SU-DHL-6 (cell line): ENCODE results near the gene PHACTR2.

Experiments
- H2AFZ ChIP-seq: fragments of 200-600 bp; sonication (generic); 2 replicates; pipeline ENCODE4 v1.6.1; 2014; ENCODE audit warnings: low read depth, mild to moderate bottlenecking, moderate library complexity, mixed read lengths, antibody characterized with exemption, low read length; ENCODE audit not compliant: severe bottlenecking
- H3F3A ChIP-seq: fragments of 200-600 bp; shearing (Covaris generic); 2 replicates; pipeline ENCODE4 v1.6.0; 2016; ENCODE audit warnings: antibody characterized with exemption, mild to moderate bottlenecking; ENCODE audit not compliant: insufficient read depth
- H3K27ac ChIP-seq: fragments of 200-600 bp; sonication (generic); 2 replicates; pipeline ENCODE4 v1.5.1; 2016; ENCODE audit warnings: low read depth, mild to moderate bottlenecking, low read length, moderate library complexity, mixed read lengths
- H3K27me3 ChIP-seq: fragments of 200-600 bp; sonication (generic), shearing (Covaris generic); 2 replicates; pipeline ENCODE4 v1.6.0; 2014; ENCODE audit warnings: mild to moderate bottlenecking, low read length
- H3K36me3 ChIP-seq: fragments of 200-600 bp; sonication (generic); 2 replicates; pipeline ENCODE4 v1.6.1; 2014; ENCODE audit warnings: mild to moderate bottlenecking, low read length, mixed read lengths
- H3K4me2 ChIP-seq: fragments of 300-600, 200-600 bp; shearing (Covaris generic), sonication (generic); 2 replicates; pipeline ENCODE4 v1.6.0; 2014; ENCODE audit warnings: low read length, low read depth, mild to moderate bottlenecking; ENCODE audit not compliant: poor library complexity, severe bottlenecking
- H3K4me3 ChIP-seq: fragments of 200-600 bp; sonication (generic); 2 replicates; pipeline ENCODE4 v1.5.1; 2014; ENCODE audit warnings: antibody characterized with exemption, low read length, mild to moderate bottlenecking, mixed read lengths; ENCODE audit not compliant: insufficient read depth, poor library complexity, severe bottlenecking
- H3K79me2 ChIP-seq: fragments of 200-600 bp; sonication (generic); 2 replicates; pipeline ENCODE4 v1.6.1; 2014; ENCODE audit warnings: mild to moderate bottlenecking, low read length, moderate library complexity; ENCODE audit not compliant: insufficient read depth
- H3K9ac ChIP-seq: fragments of 200-600 bp; sonication (generic); 2 replicates; pipeline ENCODE4 v1.7.0; 2014; ENCODE audit warnings: mild to moderate bottlenecking, low read length
- H3K9me2 ChIP-seq: fragments of 200-600 bp; sonication (generic); replicated peaks from 2 replicates; pipeline ENCODE4 v1.6.1; 2014; ENCODE audit warnings: low read length; ENCODE audit not compliant: insufficient read depth
- H3K9me3 ChIP-seq: fragments of 200-600 bp; sonication (generic); 2 replicates; pipeline ENCODE4 v1.6.1; 2014; ENCODE audit warnings: low read length, mixed read lengths; ENCODE audit not compliant: insufficient read depth
- H4K20me1 ChIP-seq: fragments of 200-600 bp; sonication (generic); 2 replicates; pipeline ENCODE4 v1.6.1; 2014; ENCODE audit warnings: low read depth, mild to moderate bottlenecking, antibody characterized with exemption, low read length, moderate library complexity, mixed read lengths
- EZH2phosphoT487 ChIP-seq: fragments of 200-600 bp; sonication (generic), shearing (Covaris generic); conservative IDR thresholded peaks from 2 replicates; pipeline ENCODE4 v1.6.1; 2018; ENCODE audit warnings: mild to moderate bottlenecking, antibody characterized with exemption, low read length, moderate library complexity, mixed read lengths
- TF ChIP-seq, protein P1 (sequence below): fragments of 200-600 bp; sonication (generic); IDR thresholded peaks from one replicate; pipeline ENCODE4 v1.5.1; 2017; ENCODE audit warnings: antibody characterized with exemption, mild to moderate bottlenecking, low read length, moderate library complexity; ENCODE audit not compliant: insufficient read depth, poor library complexity, severe bottlenecking

Gene PHACTR2

DNA sequence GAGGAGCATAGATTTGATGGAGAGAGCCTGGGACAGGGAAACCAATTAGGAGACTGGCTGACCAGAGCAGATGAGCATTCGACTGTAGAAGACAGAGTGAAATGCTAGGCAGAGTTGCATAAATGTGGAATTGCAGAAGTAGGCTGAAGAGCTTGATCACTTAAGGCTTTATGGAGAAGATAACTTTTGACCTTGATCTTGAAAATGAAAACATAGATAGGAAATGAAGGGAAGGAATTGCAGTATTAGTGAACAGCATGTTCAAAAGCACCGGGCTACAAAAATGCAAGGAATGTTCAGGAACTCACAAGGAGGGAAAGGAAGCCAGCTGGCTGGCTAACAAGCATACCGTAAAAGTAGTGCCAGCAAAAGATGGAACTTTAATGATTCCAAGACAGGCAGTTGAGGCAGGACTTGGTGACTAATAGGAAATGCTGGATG, 144.8 kb downstream of the PHACTR2 start:
- Histone ChIP-seq H3K36me3 (no peaks in the 10 kb centered on the region), H3K27me3 (no peaks in the 10 kb centered on the region), H3K4me3 (no peak overlapping the region), H4K20me1 (no peaks in the 10 kb centered on the region), H3K27ac (no peak overlapping the region), H3K79me2 (no peaks in the 10 kb centered on the region), H3K9me2 (no peaks in the 10 kb centered on the region), H3K9me3 (no peaks in the 10 kb centered on the region), H3F3A (no peaks in the 10 kb centered on the region), H3K4me2 (no peak overlapping the region), H3K9ac (no peak overlapping the region), H2AFZ (no peak overlapping the region)
- no peak for TF ChIP-seq EZH2phosphoT487
- TF ChIP-seq, protein P1, sequence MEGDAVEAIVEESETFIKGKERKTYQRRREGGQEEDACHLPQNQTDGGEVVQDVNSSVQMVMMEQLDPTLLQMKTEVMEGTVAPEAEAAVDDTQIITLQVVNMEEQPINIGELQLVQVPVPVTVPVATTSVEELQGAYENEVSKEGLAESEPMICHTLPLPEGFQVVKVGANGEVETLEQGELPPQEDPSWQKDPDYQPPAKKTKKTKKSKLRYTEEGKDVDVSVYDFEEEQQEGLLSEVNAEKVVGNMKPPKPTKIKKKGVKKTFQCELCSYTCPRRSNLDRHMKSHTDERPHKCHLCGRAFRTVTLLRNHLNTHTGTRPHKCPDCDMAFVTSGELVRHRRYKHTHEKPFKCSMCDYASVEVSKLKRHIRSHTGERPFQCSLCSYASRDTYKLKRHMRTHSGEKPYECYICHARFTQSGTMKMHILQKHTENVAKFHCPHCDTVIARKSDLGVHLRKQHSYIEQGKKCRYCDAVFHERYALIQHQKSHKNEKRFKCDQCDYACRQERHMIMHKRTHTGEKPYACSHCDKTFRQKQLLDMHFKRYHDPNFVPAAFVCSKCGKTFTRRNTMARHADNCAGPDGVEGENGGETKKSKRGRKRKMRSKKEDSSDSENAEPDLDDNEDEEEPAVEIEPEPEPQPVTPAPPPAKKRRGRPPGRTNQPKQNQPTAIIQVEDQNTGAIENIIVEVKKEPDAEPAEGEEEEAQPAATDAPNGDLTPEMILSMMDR = no peak

DNA sequence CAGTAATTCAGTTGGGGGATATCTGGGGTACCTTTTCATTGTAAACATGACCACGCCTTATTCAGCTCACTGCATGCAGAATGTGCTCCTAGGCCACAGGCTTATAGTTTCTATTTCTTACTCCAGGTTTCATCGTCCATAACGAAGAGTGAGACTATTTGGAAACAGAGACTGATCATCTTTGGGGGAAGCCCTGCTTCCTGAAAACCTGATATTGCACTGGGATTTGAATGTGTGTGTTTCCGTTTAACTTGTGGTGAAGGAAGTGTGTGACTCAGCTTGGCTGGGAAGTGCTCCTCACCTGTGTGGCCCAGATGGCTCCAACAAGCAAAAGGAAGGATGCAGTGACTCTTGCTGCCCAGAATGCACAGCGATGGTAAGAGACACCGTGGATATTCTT, 145.8 kb downstream of the PHACTR2 start:
- Histone ChIP-seq H3K4me2 (no peak overlapping the region), H4K20me1 (no peaks in the 10 kb centered on the region), H3K9me3 (no peaks in the 10 kb centered on the region), H3K79me2 (no peaks in the 10 kb centered on the region), H2AFZ (no peak overlapping the region), H3K27ac (no peak overlapping the region), H3K27me3 (no peaks in the 10 kb centered on the region), H3K9ac (no peak overlapping the region), H3K36me3 (no peaks in the 10 kb centered on the region), H3F3A (no peaks in the 10 kb centered on the region), H3K9me2 (no peaks in the 10 kb centered on the region), H3K4me3 (no peak overlapping the region)
- no peak for TF ChIP-seq EZH2phosphoT487
- TF ChIP-seq, protein P1 = no peak

DNA sequence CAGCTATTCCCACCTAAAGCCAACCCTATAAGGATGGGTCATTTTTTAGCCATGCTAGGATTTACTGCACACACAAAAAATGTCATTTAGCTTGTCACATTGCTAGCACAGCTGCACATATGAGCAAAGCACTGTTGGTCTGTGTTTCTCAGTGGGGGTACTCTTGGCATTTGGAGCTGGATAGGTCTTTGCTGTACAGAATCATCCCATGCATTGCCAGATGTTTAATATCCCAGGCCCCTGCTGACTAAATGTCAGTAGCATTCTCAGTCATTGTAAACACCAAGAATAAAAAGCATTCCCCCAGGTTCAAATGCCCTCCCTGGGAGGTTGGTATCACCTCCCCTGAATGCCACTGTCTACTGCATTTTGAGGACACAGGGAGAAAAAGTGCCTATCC, 150.8 kb downstream of the PHACTR2 start:
- Histone ChIP-seq H3K36me3 (no peaks in the 10 kb centered on the region), H3F3A (no peaks in the 10 kb centered on the region), H3K9me3 (no peaks in the 10 kb centered on the region), H3K27me3 (no peaks in the 10 kb centered on the region), H3K9me2 (no peaks in the 10 kb centered on the region), H3K27ac (no peak overlapping the region), H4K20me1 (no peaks in the 10 kb centered on the region), H3K4me3 (no peak overlapping the region), H3K79me2 (no peaks in the 10 kb centered on the region), H3K9ac (no peak overlapping the region), H3K4me2 (no peak overlapping the region), H2AFZ (no peak overlapping the region)
- TF ChIP-seq, protein P1 = no peak
- TF ChIP-seq EZH2phosphoT487 = no peak

- no peak for TF ChIP-seq EZH2phosphoT487
- TF ChIP-seq, protein P1 = no peak
- H3K4me2 ChIP-seq = no peak overlapping the region
Observed at GRCh38 chr6:143836150-143836549, 158.4 kb downstream of the PHACTR2 start.

More at GRCh38 chr6:143836150-143836549, 158.4 kb downstream of the PHACTR2 start:
- Histone ChIP-seq H3K27ac (no peak overlapping the region), H3K79me2 (no peaks in the 10 kb centered on the region), H3K9me2 (no peaks in the 10 kb centered on the region), H3K9ac (no peak overlapping the region), H3K27me3 (no peaks in the 10 kb centered on the region), H3K36me3 (no peaks in the 10 kb centered on the region), H3K4me3 (no peak overlapping the region), H3F3A (no peaks in the 10 kb centered on the region), H3K9me3 (no peaks in the 10 kb centered on the region), H2AFZ (no peak overlapping the region), H4K20me1 (no peaks in the 10 kb centered on the region)
